ENCODE results near the gene THAP6. TPM values are rescaled to one million over a fixed set of nuclear protein-coding genes. Genes with fewer than 3 reads are reported as not detected.
"Not testable (repeated sequence)": the region's sequence is repeated elsewhere in the genome, so short reads cannot be mapped to it uniquely, and the experiment has no call there.

THAP6 gene
- total and polyA plus RNA-seq, 2 donors (not counting 1 experiment from before 2014, with no cell fraction given) = 8.9 to 38.3 TPM

DNA sequence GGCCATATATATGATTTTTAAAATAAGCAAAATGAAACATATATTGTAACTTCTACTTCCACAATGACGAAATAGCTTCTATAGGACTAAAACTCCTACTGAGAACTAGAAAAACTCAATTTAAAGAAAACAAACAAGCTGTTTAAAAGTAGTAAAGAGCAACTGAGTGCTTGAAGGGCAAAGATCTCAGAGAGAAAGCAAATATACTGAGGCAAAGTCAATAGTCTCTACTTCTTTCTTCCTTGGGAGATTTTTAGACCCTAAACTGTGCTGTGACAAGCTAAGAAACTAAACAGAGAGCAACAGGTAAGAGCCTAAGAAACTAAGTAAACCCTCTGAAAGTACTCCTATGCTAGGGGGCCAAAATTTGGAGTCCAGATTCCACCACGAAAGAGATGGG is 8.6 kb upstream of the THAP6 start:
- no peak overlapping the region for H3K4me3 ChIP-seq (ENCODE audit: control extremely low read depth in 1 of 5, extremely low read depth in 1 of 5, insufficient read depth in 1 of 5, low read depth in 2 of 5, low read length in 4 of 5)
- H3K79me2 ChIP-seq (ENCODE audit: control insufficient read depth, insufficient read depth, low read length) = peaks cover 24% of the 10 kb centered on the region
- ChIA-PET POLR2A (no interaction called here), CTCF (interaction anchor here (1.1 kb wide), 1 partner anchor 8 kb away, joined by 4 read pairs; the partner anchor contains the start of genes RCHY1 and THAP6)
- peaks cover 12% of the 10 kb centered on the region for H4K20me1 ChIP-seq (ENCODE audit: control insufficient read depth, insufficient read depth, low read length, poor library complexity, severe bottlenecking)
- no peaks in the 10 kb centered on the region for H3K27me3 Mint-ChIP-seq
- H3K4me1 ChIP-seq (ENCODE audit: control insufficient read depth in 2 of 2, insufficient read depth in 2 of 2, low read length in 2 of 2) = no peaks in the 10 kb centered on the region
- no peak overlapping the region for H3K4me2 ChIP-seq (replicated peaks; ENCODE audit: low read depth, low read length, poor library complexity, severe bottlenecking)
- no peaks in the 10 kb centered on the region for H3K9me3 ChIP-seq (ENCODE audit: control extremely low read depth in 1 of 3, control insufficient read depth in 2 of 3, insufficient read depth in 1 of 3, low read length in 2 of 3)
- no peak overlapping the region for H3K27ac ChIP-seq (ENCODE audit: low read length in 2 of 2)
- peaks cover 15% of the 10 kb centered on the region for H3K4me1 Mint-ChIP-seq
- TF ChIP-seq, protein P1, sequence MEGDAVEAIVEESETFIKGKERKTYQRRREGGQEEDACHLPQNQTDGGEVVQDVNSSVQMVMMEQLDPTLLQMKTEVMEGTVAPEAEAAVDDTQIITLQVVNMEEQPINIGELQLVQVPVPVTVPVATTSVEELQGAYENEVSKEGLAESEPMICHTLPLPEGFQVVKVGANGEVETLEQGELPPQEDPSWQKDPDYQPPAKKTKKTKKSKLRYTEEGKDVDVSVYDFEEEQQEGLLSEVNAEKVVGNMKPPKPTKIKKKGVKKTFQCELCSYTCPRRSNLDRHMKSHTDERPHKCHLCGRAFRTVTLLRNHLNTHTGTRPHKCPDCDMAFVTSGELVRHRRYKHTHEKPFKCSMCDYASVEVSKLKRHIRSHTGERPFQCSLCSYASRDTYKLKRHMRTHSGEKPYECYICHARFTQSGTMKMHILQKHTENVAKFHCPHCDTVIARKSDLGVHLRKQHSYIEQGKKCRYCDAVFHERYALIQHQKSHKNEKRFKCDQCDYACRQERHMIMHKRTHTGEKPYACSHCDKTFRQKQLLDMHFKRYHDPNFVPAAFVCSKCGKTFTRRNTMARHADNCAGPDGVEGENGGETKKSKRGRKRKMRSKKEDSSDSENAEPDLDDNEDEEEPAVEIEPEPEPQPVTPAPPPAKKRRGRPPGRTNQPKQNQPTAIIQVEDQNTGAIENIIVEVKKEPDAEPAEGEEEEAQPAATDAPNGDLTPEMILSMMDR (IDR thresholded peaks at IDR 0.05) = no peak
- TF ChIP-seq EZH2 (IDR thresholded peaks at IDR 0.05; ENCODE audit: borderline replicate concordance, insufficient read depth, low read depth, low read length, poor library complexity, severe bottlenecking) = no peak
- DNase-seq = no peak
- no peaks in the 10 kb centered on the region for H3K27me3 ChIP-seq (replicated peaks in 1 of 4; ENCODE audit: control extremely low read depth in 1 of 4, control insufficient read depth in 3 of 4, insufficient read depth in 4 of 4, low read length in 3 of 4)
- no CpG with 5 or more reads among the region's 2 CpGs for WGBS (ENCODE audit: insufficient coverage)
- H3K4me3 Mint-ChIP-seq = no peak overlapping the region
- peaks cover 2% of the 10 kb centered on the region for H3K9me3 Mint-ChIP-seq (ENCODE audit: insufficient read depth)
- ATAC-seq (ENCODE audit: low read depth) = no peak
- H3K9ac ChIP-seq (ENCODE audit: low read length) = no peak overlapping the region
- H3K36me3 ChIP-seq (replicated peaks in 1 of 2; ENCODE audit: control extremely low read depth in 1 of 2, control insufficient read depth in 1 of 2, extremely low read depth in 1 of 2, insufficient read depth in 2 of 2, low read length in 1 of 2) = peaks cover 15 to 23% of the 10 kb centered on the region in 2 experiments
- no peak overlapping the region for H2AFZ ChIP-seq (ENCODE audit: insufficient read depth, low read depth, low read length, poor library complexity, severe bottlenecking)
- H3K27ac Mint-ChIP-seq = no peak overlapping the region
- intact Hi-C loops (cut with micrococcal nuclease) = no loop called here

DNA sequence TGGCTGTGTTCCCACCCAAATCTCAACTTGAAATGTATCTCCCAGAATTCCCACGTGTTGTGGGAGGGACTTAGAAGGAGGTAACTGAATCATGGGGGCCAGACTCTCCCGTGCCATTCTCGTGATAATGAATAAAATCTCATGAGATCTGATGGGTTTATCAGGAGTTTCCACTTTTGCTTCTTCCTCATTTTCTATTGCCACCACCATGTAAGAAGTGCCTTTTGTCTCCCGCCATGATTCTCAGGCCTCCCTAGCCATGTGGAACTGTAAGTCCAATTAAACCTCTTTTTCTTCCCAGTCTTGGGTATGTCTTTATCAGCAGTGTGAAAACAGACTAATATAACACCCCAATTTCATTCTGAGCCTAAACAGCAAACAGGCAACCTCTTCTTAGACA is 4.7 kb upstream of the THAP6 start:
- ATAC-seq (ENCODE audit: low read depth); H3K27me3 Mint-ChIP-seq; H2AFZ ChIP-seq (ENCODE audit: insufficient read depth, low read depth, low read length, poor library complexity, severe bottlenecking); H3K9me3 Mint-ChIP-seq (ENCODE audit: insufficient read depth); intact Hi-C loops (cut with micrococcal nuclease); H3K27me3 ChIP-seq (replicated peaks in 1 of 4; ENCODE audit: control extremely low read depth in 1 of 4, control insufficient read depth in 3 of 4, insufficient read depth in 4 of 4, low read length in 3 of 4); H3K4me3 Mint-ChIP-seq; POLR2A ChIA-PET; H3K9ac ChIP-seq (ENCODE audit: low read length); DNase-seq; H3K27ac Mint-ChIP-seq; CTCF ChIA-PET; H4K20me1 ChIP-seq (ENCODE audit: control insufficient read depth, insufficient read depth, low read length, poor library complexity, severe bottlenecking); H3K4me2 ChIP-seq (replicated peaks; ENCODE audit: low read depth, low read length, poor library complexity, severe bottlenecking); H3K9me3 ChIP-seq (ENCODE audit: control extremely low read depth in 1 of 3, control insufficient read depth in 2 of 3, insufficient read depth in 1 of 3, low read length in 2 of 3); H3K27ac ChIP-seq (ENCODE audit: low read length in 2 of 2); H3K4me3 ChIP-seq (ENCODE audit: control extremely low read depth in 1 of 5, extremely low read depth in 1 of 5, insufficient read depth in 1 of 5, low read depth in 2 of 5, low read length in 4 of 5): not testable (repeated sequence)
- Histone ChIP-seq H3K79me2 (ENCODE audit: control insufficient read depth, insufficient read depth, low read length) (peaks cover 55% of the 10 kb centered on the region), H3K4me1 (ENCODE audit: control insufficient read depth in 2 of 2, insufficient read depth in 2 of 2, low read length in 2 of 2) (peaks cover 21 to 24% of the 10 kb centered on the region in 2 donors), H3K36me3 (replicated peaks in 1 of 2; ENCODE audit: control extremely low read depth in 1 of 2, control insufficient read depth in 1 of 2, extremely low read depth in 1 of 2, insufficient read depth in 2 of 2, low read length in 1 of 2) (peaks cover 10 to 16% of the 10 kb centered on the region in 2 experiments)
- WGBS (ENCODE audit: insufficient coverage) = 97% methylated on average over 3 of the region's 4 CpGs
- H3K4me1 Mint-ChIP-seq = peaks cover 29% of the 10 kb centered on the region
